ENCODE data around the gene NOXA1. TPM values are rescaled to one million over a fixed set of nuclear protein-coding genes. Genes with fewer than 3 reads are reported as not detected.
A peak's percentile ranks its signal among the peaks of the same experiment; 100 is the strongest.

Gene NOXA1
- total RNA-seq, 1 donor from 2014 or later = 0.66 TPM

GRCh38 chr9:137454145-137454596, 31.0 kb downstream of the NOXA1 start:
- DNase-seq (ENCODE audit: low read depth, low spot score) = no peak

DNA sequence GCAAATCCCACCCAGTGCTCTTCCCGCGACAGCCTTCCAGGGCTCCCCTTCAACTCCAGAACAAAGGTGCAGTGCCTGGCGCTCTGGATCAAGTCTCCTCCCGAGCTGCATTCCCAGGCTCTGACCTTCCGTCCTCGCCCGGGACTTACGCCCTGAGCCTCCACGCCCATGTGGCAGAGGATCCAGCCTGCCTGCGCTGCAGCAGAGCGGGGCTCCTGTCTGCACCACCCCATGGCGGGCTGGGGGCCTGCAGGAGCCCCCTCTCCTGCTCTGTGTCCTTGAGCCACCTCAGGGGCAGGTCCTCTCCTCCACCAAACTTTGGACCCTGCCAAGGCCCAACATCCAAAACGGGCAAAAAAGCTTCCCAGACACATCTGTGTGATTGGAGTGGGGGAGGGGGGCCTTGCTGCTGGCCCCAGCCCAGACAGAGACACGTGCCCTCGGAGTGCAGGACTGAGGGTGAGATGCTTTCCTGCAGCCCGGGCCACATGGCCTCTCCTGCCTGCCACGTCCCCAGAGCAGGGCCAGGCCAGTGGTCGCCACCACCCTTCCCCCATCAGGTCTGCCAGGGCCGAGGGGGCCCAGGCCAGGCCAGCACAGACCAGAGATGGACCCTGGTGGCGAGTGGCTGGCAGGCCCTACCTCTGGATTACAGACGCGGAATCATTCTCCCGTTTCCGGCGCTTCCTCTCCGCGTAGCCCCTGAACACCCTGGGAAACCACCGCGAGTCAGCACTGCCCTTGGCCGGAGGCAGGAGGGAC, 31.6 kb downstream of the NOXA1 start:
- no peak for DNase-seq (ENCODE audit: low read depth, low spot score)

GRCh38 chr9:137455359-137455991, 32.3 kb downstream of the NOXA1 start:
- no peak for DNase-seq (ENCODE audit: low read depth, low spot score)

DNA sequence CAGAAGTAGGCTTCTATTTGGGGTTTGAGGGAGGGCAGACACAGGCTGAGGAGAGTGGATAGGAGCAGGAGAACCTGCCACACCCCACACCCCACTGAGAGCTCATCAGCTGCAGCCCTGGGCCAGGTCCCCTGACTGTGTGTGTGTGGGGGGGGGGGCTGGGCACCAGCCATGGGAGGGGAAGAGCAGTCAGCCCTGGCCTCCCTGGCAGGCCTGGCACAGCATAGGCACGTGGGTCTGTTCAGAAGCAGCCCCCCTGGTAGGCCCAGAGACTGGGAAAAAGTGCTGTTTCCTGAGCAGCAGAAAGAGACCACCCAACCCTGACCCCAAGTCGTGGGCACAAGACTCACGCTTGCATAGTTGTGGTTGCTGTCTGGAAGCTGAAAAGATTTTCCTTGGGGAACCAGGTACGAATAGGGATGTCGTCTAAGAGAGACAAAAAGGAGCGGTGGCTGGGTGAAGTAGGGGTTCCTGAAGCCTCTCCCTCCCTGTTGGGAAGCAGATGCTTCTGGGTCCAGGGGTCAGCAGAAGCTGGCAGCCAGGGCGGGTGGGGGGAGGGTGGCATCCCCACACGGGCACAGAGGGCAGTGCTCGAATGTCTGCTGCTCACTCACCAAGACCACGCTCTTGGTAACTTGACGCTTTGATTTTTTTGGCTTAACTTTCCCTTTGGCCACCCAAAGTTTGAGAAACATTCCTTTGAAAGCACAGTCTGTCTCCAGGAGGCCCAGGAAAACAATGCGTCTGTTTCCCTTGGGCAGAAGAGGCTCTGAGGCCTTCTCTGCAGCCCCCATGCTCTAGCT, 33.1 kb downstream of the NOXA1 start:
- DNase-seq (ENCODE audit: low read depth, low spot score) = no peak

- DNase-seq (ENCODE audit: low read depth, low spot score) = no peak
Observed at GRCh38 chr9:137456864-137457405, 33.7 kb downstream of the NOXA1 start.

- no peak for DNase-seq (ENCODE audit: low read depth, low spot score)
Observed at GRCh38 chr9:137457406-137458193, 34.4 kb downstream of the NOXA1 start.

GRCh38 chr9:137458194-137459151, 35.3 kb downstream of the NOXA1 start:
- DNase-seq (ENCODE audit: low read depth, low spot score) = no peak

DNA sequence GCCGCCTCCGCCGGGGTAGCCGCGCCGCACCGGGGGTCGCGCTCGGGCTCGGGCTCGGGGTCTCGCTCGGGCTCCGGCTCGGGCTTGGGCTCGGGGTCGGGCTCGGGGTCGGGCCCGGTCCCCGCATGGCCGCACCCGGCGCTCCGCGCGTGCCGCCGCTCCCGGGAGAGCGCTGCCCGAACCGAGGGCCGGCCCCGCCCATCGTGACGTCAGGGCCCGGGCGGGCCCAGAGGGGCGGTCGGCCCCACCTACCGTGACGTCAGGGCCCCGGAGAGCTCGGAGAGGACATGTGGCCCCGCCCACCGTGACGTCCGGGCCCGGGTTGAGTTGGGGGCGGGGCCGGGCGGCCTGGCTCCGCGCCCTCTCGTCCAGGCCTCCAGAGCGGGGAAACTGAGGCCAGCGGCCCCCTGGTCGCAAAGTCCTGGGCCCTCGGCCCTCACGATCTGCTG, 36.0 kb downstream of the NOXA1 start, which contains the start of gene NSMF:
Gene NSMF, minus strand, starts transcription at position 183 of the 449 bp plus-strand sequence. CDS start 232 bp downstream, outside the sequence.
- DNase-seq (ENCODE audit: low read depth, low spot score) = peak; percentile 61

DNA sequence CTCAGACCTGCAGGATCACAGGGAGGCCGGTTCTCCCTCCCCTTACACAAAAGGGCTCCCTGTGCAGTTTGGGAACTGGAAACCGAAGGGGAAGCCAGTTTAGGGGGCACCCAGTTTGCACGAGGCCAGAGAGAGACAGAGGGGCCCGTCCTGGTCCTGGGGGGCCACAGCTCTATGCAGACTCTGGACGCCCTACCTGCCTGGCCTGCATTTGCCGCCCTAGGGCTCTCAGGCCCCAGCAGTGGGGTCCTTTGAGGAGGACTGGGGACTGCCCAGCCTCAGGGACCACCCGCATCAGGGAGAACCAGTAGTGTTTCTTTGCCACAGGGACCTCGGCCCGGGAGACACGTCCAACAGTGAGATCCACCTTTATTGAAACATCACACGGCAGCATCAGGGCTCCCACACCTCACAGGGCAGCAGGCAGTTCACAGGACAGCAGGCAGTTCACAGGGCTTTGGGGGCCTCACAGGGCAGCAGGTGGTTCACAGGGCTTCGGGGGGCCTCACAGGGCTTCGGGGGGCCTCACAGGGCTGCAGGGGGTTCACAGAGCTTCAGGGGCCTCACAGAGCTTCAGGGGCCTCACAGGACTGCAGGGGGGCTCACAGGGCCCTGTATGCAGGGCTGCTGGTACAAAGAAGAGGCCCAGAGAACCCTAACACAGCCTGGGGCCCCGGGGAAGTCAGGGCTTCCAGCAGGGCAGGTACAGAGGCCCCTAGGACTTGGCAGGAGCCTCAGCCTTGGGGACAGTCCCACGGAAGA, 36.6 kb downstream of the NOXA1 start:
- DNase-seq (ENCODE audit: low read depth, low spot score) = no peak

DNA sequence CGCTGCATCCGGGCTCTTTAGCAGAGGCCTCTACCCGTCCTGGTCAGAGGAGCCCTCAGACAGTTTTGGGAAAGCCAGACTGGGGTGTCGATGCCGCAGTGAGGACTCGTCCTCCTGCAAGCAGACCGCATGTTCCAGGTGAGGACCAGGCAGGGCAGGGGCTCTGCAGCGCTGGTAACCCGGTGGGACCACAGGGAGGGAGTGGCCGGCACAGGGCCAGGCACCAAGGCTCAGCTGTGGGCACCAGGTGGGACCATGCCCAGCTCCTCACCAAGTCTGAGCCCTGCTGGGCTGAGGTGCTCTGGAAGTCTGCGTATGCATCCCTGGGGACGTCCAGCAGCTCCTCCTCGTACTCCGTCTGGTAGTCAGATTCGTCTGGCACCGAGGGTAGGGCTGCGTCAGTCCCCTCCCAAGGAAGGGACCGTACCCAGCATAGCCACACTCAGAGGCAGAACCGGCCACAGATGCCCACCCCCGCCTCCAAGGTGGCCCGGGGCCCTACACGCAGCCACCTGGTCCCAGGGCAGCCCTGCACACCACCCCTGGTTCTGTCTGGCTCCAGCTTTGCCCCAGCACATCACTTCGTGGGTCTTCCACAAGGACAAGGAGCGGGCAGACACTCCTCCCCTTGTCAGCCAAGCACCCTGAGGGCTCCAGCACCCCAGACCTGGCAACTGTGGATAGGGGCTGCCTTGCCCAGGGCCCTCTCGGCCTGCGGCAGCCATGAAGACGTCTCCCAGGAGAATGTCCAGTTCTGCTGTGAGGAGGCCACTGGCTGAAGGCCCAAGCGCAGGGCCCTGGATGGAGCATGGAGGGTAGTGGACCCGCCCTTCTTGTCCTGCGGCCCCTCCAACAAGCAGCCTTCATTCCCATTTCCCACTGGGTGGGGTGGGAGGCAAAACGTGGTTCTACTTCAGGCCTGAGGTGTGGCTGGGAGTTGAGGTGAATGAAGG, 37.4 kb downstream of the NOXA1 start:
- no peak for DNase-seq (ENCODE audit: low read depth, low spot score)

DNA sequence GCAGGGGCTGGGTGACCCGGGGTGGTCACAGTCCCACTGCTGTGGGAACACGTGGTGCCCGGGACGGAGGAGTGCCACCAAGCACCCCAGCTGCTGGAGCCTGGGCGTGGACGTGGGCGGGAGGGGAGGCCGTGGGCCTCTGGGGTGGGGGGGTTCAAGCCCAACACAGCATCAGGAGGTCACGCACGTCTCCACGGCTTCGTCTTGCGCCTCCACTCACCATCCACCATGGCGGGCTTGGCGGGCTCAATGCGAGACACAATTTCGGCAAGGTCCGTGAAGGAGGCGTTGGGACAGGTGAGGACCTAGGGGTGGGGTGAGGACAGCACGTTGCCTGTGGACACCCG, 38.1 kb downstream of the NOXA1 start:
- DNase-seq (ENCODE audit: low read depth, low spot score) = no peak

GRCh38 chr9:137461663-137462395, 38.6 kb downstream of the NOXA1 start:
- DNase-seq (ENCODE audit: low read depth, low spot score) = no peak

GRCh38 chr9:137462396-137462985, 39.3 kb downstream of the NOXA1 start:
- no peak for DNase-seq (ENCODE audit: low read depth, low spot score)

DNA sequence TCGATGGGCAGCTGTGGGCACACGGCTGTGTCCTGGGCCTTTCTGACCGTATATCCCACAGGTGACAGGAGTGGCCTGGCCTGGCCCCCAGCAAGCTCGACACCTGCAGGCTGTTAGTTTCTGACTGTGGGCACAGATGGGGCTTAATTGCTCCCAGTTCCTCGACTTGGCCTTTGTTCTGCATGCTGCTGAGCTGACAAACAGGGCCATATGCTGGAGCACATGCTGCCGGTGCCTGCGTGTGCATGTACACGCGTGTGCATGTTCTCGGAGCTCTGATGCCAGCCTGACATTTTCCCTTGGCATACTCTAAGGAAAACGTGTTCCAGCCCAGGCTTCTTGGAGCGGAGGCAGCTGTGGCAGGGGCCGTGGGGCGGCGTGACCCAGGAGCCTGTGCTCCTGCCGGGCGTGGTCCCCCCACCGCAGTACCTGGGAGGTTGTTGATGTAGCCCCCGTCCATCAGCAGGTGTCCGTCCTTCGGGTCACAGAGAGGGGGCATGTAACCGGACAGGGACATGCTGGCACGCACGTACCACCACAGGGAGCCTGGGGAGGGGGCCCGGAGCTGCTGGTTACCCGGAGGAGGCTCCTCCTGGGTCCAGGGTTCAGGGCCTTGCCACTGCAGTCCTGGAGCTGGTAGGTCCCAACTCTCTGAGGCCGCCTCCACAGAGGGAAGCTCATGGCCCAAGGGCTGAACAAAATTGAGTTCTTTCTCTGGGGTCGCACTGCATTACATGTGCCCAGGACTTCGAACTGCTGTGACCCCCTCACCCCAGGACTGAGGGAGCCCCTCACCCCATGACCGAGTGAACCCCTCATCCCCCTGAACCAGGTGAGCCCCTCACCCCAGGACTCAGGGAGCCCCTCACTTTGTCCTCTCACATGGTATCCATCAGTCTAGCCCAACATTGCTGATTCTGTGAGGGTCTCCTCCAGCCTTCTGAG, 40.1 kb downstream of the NOXA1 start:
- no peak for DNase-seq (ENCODE audit: low read depth, low spot score)

DNA sequence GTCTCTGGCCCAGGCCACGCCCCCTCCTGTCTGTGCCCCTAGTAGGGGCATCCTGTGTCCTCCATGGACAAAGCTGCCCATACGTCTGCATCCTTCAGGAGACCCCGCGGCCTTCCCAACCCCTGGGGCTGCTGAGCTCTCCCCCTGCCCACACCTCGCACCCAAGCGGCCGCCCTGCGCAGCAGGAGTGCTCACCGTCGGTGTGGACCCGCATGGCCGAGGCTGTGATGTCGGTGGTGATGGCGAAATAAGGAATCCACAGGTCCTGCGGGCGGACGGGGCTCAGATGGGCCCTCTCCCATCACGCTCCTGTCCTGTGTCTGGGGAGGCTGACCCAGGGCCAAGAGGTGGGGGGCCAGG, 40.7 kb downstream of the NOXA1 start:
- no peak for DNase-seq (ENCODE audit: low read depth, low spot score)

All from pulmonary artery endothelial cell (primary cell).